Measurements from ENCODE around the gene BID.

BID gene

GRCh38 chr22:17803609-17804270, 29.5 kb upstream of the BID start:
- DNase-seq (ENCODE audit: low read depth in 2 of 2) = no peak

DNA sequence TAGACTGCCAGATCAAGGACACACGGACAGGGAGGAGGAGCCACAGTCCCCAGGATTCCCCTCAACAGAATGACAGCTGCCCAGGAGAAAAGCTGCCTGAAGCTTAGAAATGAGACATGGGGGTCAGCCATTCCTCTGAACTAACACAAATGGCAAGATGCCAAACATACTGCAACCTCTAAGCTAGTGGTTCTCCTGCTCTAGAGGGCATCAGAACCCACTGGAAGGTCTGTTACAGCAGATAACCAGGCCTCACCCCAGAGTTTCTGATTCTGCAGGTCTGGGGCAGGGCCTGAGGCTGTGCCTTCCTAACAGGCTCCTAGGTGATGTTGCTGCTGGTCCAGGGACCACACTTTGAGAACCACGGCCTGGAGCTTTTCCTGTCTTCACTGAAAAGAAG, 28.6 kb upstream of the BID start:
- DNase-seq (ENCODE audit: low read depth in 2 of 2) = no peak

GRCh38 chr22:17802411-17802810, 28.1 kb upstream of the BID start:
- no peak for DNase-seq (ENCODE audit: low read depth in 2 of 2)

DNA sequence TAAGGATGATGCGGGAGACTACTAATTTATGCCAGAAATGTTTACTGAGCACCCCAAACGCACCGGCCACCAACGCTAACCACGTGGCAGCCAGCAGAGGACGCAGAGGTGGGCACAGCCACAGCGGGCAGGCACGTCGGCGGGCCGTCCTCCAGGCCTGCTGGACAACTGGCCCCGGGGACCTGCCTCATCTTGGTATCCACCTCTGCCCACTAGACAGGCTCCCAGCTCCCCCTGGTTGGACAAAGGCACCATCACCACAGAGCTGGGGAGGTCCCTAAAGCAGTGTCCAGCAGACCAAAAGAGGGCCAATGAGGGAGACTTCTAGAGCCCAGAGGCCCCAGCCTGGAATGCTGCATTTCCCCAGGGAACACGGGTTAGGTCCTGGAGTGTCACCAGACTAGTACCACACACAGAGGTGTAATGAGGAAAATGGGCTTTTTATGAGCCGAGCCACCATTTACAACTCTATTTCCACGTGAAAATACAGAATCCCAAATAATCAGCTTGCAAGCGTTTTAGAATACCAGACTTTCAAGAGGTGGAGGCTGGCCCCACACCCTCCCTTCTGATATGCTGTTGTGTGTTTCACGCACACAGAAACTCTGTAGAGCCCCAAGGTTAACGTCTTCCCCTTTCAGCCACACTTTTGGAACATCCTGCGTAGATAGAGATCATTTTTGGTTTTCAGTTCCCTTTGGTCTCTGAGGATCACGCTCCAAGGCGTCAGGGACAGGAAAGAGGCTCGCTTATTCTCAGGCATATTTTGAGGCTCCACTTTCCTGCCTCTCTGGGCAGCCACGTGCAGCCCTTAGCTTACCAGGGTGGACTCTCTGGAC, 23.7 kb upstream of the BID start:
- DNase-seq (ENCODE audit: low read depth in 2 of 2) = no peak

GRCh38 chr22:17796695-17797094, 22.4 kb upstream of the BID start:
- DNase-seq (ENCODE audit: low read depth in 2 of 2) = no peak

- no peak for DNase-seq (ENCODE audit: low read depth in 2 of 2)
These were observed 21.6 kb upstream of the BID start for GRCh38 chr22:17795661-17796548.

GRCh38 chr22:17794726-17795542, 20.7 kb upstream of the BID start:
- DNase-seq (ENCODE audit: low read depth in 2 of 2) = no peak

DNA sequence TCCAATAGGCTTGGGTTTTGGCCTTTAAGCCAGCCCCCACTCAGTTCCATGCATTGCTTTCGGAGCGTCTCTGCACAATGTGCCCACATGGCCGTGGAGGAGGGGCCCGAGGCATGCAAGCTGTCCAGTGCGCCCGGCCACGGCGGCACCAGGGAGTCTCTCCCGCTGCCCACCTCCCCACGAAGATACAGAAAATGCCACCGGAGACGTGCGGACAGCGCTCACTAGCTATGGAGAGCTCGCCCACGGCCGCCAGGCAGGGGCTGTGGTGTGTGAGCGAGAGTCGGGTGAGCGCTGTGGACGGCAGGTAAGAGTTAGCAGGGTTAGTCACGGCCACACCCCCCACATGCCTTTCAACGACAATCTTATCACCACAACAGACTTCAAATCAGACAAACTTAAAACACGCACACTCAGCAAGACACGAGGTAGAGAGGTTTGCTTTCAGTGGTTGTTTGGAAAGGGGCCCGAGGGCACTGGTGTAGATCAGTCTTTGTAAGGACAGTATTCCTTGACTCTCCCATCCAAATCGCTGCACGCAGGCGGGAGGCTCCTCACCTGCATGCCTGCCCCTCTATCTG, 18.7 kb upstream of the BID start:
- no peak for DNase-seq (ENCODE audit: low read depth in 2 of 2)

- DNase-seq (ENCODE audit: low read depth in 2 of 2) = no peak
These were observed 18.0 kb upstream of the BID start for GRCh38 chr22:17792299-17792698.

GRCh38 chr22:17791196-17791595, 16.9 kb upstream of the BID start:
- DNase-seq (ENCODE audit: low read depth in 2 of 2) = no peak

DNA sequence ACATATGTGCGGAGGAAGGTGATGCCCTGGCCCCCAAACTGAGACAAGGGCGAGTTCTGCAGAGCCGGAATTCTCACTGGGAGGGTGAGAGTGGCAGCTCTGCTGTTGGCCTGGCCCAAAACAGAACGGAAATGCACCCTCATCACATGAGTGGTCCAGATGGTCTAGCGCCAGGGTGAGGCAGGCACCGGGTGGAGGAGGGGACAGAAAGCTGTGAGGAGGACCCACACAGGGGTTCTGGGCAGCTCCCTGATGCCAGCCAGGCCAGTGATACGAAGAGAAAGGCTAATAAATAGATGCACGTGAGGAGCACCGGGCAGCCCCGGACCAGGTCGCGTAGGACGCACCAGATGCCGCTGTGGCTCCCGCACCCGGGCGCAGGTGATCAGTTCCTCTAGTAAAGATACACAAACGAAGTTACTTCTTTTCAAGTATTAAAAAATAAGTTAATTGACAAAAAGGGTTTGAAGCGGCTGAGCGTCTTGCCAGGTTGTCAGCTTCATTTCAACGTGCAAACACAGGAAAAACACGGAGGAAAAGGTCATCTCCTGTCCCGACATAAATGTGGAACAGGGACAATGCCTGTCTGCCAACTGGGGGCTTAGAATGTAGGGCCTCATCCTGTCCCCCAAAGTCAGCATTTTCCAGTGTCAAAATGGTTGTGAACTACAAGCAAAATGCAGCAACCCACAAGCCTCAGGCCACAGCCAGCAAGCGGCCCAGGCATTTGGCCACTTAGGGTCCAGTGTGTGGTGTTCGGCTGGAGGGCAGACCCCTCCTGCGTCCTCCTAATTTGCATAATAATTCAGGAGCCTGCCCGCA, 15.3 kb upstream of the BID start:
- no peak for DNase-seq (ENCODE audit: low read depth in 2 of 2)

DNA sequence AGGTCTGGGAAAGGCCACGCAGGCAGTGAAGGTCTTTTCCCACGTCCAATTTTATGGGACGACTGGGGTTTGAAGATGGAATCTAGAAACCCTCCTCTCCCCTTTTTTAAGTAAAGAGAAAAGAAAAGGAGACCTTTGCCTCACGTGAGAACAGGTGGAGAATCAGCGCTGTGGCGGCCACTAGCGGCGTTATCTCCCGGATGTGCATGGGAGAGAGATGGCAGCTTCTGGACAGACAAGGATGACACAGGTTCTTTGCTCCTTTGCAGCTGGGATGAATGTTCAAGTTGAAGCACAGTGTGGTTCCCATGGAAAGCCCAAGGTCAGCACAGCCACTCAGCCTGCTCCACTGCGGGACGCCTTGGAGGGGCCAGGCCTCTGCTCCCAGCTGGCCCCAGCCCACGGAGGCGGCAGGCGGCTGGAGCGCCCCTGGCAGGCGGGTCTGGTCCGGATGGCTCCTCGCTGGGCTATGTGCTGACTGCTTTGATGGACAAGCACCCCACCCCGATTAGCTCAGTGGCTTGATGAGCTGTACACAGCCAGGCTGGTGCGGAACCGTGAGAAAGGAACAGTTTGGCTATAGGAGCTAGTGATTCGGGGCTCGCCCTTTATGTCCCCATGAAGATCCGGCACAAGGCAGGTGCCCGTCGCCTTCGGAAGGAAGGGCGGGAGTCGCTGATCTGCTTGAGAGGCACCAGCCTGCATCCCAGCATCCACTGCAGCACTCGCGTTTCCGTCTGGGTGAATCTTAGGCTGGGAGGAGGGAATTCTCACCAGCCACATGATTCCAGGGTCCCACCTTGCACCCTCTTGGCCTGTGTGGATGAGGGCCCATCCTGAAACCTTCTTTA, 14.5 kb upstream of the BID start:
- DNase-seq (ENCODE audit: low read depth in 2 of 2) = no peak

GRCh38 chr22:17787716-17788330, 13.6 kb upstream of the BID start:
- DNase-seq (ENCODE audit: low read depth in 2 of 2) = no peak

DNA sequence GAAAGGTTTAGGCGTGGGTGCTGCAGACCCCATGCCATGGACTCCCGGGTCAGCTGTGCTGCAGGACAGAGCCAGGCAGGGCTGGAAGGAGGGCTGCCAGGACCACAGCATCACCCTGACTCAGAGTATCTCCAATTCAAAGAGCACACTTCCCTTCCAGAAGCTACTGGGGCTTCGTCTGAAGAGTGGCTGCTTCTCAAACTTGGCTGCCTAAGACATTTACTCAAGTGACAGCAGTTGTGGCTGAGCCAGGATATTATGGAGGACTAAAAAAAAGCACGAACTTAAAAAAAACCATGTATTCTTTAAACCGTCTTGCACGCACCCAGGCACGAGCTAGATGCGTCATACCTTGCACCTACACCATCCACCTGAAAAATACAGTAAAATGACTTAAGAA, 13.0 kb upstream of the BID start:
- no peak for DNase-seq (ENCODE audit: low read depth in 2 of 2)

DNA sequence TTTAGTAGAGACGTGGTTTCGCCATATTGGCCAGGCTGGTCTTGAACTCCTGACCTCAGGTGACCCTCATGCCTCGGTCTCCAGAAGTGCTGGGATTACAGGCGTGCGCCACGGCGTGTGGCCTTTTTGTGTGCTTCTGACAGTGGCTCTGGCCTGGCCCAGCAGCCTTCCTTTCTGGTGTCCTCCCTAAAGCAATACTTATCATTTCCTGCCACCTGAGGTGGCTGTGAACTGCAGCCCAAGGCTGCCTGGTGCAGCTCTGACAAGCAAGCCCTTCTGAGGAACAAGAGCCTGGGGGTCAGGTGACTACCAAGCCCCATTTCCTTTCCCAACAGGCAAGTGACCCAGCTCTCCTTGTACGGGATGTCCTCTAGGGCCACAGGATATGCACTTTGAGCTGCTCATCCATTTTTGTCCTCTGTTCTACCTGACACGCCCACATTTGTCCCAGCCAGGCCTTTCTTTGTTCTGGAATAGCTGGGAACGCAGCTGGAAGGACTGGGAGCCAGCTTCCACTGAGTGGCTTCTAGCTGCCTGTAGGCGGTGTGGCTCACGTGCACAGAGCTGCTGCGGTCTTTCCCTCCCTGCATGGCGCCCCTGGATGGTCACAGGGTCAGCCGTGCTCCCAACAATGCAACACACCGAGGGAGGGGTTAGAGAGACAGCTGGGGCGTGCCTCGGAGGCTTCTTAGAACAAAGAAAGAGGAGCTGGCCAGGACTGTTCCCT, 12.3 kb upstream of the BID start:
- DNase-seq (ENCODE audit: low read depth in 2 of 2) = no peak

DNA sequence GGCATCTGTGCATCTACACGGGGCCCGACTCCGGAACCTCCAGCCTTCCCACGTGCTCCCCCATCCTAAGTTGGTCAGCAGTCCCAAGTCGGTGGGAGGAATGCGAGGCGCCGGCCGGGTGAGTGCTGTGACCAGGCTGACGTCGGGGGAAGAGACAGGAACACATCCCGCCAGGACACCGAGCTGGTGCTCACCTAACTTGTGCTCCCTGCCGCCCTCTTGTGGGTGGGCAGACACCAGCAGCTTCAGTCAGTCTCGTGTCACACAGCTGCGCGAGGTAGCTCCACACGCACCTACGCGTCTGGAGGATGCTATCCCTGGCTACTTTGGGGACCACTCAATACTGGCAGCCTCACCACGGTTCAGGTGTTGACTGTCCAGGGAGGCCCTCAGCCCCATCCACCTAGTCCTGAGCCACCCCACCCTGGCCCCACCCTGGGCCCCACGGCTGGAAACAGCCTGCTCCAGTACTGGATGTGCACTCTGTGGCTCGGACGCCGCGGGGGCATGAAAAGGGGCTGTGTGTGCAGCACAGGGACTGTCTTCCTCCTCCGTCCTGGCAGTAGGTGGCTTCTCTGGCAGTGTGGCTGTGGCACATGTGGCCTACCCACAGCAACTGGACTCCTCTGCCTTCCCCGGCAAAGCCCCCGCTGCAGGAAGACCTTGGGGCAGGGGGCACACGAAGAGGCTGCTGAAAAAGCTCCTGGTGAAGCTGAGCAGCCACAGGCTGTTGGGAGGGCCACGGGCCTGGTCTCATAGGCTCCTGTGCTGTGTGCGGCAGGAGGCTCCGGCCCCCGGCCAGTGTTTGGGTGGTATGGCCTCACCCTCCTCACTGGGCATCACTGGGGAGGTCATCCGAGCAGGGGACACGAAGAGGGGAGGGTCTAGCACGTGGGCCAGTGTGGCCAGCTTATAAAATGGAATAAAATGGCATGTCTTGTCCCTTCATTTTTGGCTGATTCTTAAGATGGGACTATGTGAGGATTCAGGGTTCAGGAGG, 11.2 kb upstream of the BID start:
- peak in 1 of 2 donors; percentile 64 for DNase-seq (ENCODE audit: low read depth in 2 of 2)

DNA sequence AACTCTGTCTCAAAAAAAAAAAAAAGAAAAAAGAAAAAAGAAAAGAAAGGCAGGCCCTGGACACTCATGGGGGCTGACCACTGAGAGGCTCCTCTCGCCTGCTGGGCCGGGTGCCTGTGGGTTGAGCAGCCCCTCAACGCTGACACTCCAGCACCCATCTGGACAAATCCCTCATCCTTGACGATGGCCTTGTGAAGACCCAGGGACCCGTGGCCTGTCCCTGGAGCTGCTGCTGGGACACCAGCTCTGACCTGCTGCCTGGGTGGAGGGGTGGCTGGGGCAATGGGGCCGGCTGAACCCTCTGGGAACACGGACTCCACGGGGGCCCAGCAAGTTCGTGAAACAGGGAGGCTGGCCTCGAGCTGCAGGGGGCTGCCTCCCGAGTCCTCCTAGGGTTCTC, 10.5 kb upstream of the BID start:
- no peak for DNase-seq (ENCODE audit: low read depth in 2 of 2)

Measured in stimulated activated CD4-positive, alpha-beta T cell treated with anti-CD3 and anti-CD28 coated beads, Interleukin-15, amount 100 ng/mL, for 48 hours (primary cell).